ENCODE results near the gene IRAK1. TPM values are rescaled to one million over a fixed set of nuclear protein-coding genes. Genes with fewer than 3 reads are reported as not detected.

Gene IRAK1
- total and polyA plus RNA-seq, 9 of the 15 experiments (the other 6 are each of a cell fraction or from before 2014, with no cell fraction given), result 11.6 to 261 (median 91.6) TPM

DNA sequence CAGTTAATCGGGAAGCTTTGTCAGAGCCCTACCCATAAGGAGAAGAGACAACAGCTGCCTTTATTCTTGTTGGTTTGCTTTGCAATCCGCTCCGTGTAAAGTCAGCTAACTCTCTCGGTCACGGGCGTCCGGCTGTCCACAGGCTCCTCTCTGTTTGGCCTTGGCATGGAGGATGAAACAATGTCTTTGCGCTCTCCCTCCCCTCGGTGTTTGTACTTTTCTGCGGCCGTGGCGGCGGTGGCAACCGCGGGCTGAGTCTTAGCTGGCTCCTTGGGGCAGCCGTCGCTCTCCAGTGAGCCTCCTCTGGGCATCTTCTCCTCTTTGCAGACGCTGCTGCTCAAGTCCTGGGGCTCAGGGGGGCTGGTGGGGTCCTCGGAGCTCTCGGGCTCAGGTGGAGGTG is 10.6 kb upstream of the IRAK1 start:
- Histone ChIP-seq H3K27me3 (ENCODE audit: control insufficient read depth in 2 of 2, insufficient read depth in 2 of 2, low read length in 2 of 2) (no peaks in the 10 kb centered on the region), H3K36me3 (ENCODE audit: control insufficient read depth, insufficient read depth, low read length) (peaks cover 87% of the 10 kb centered on the region; the same call in 2 of the 3 replicates), H3K4me2 (ENCODE audit: insufficient read depth, low read length) (no peak overlapping the region), H3K4me3 (no peak overlapping the region), H4K20me1 (replicated peaks; ENCODE audit: control insufficient read depth, insufficient read depth, low read length) (no peaks in the 10 kb centered on the region), H3K9me1 (ENCODE audit: control insufficient read depth, insufficient read depth, low read length) (no peaks in the 10 kb centered on the region), H3K9me3 (replicated peaks; ENCODE audit: control insufficient read depth, insufficient read depth, low read depth, low read length) (no peaks in the 10 kb centered on the region), H3K4me1 (replicated peaks in 1 of 2; ENCODE audit: control insufficient read depth in 2 of 2, insufficient read depth in 2 of 2, low read length in 2 of 2) (peaks cover 0 to 1% of the 10 kb centered on the region in 2 experiments; a peak in 2 of 5 replicates), H3K79me2 (ENCODE audit: control insufficient read depth, insufficient read depth, low read length) (peaks cover 17% of the 10 kb centered on the region; the same call in 2 of the 3 replicates), H3K9ac (ENCODE audit: insufficient read depth in 1 of 2, low read depth in 2 of 2, low read length in 2 of 2) (no peak overlapping the region), H3K27ac (ENCODE audit: extremely low read depth, low read depth, low read length) (no peak overlapping the region), H2AFZ (ENCODE audit: low read depth, low read length) (no peak overlapping the region)
- FAIRE-seq, result no peak
- DNase-seq (ENCODE audit: extremely low read depth in 1 of 4, low spot score in 3 of 4), result no peak
- no TSS peak for BruUV-seq (replicated peaks)
- in situ Hi-C loops (cut with MboI), result no loop called here
- intact Hi-C loops (cut with micrococcal nuclease), result no loop called here
- no peak for ATAC-seq
- TF ChIP-seq ZNF778 (CRISPR knock-in tag; IDR thresholded peaks at IDR 0.05) (no peak), ZFP36 (IDR thresholded peaks at IDR 0.05; ENCODE audit: low read depth, low read length, partially characterized antibody) (no peak), MBD2 (IDR thresholded peaks at IDR 0.05; ENCODE audit: borderline replicate concordance, low read depth) (no peak), MCM5 (IDR thresholded peaks at IDR 0.05; ENCODE audit: low read depth) (no peak), ATF1 (CRISPR knock-in tag; IDR thresholded peaks at IDR 0.05) (no peak), ATF1 (tag; IDR thresholded peaks at IDR 0.05) (no peak), EZH2 (IDR thresholded peaks at IDR 0.05; ENCODE audit: borderline replicate concordance, low read depth, low read length) (no peak)
- TF ChIP-seq, protein P1, sequence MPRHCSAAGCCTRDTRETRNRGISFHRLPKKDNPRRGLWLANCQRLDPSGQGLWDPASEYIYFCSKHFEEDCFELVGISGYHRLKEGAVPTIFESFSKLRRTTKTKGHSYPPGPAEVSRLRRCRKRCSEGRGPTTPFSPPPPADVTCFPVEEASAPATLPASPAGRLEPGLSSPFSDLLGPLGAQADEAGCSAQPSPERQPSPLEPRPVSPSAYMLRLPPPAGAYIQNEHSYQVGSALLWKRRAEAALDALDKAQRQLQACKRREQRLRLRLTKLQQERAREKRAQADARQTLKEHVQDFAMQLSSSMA (CRISPR knock-in tag; IDR thresholded peaks at IDR 0.05), result no peak
- POLR2A ChIA-PET, result interaction anchor here (0.8 to 1.3 kb wide), 2 partner anchors 10 to 16 kb away, joined by 3 to 4 read pairs; no protein-coding TSS in a partner anchor
- 94% methylated on average over 12 of the region's 20 CpGs for WGBS (ENCODE audit: insufficient coverage, low coverage, missing lambda C conversion rate)
- CTCF ChIA-PET (ENCODE audit: low intra/inter-chr PET ratio), result no interaction called here
